Hepatocyte (in vitro differentiated cells): ENCODE results near the gene FAT1. TPM values are rescaled to one million over a fixed set of nuclear protein-coding genes. Genes with fewer than 3 reads are reported as not detected.

Source experiments
- DNase-seq: peaks from one replicate; pipeline ENCODE4 v3.0.0-alpha.2; 2016; ENCODE audit warnings: low spot score
- H2AFZ ChIP-seq: fragments of 200-600 bp; sonication (generic); 2 replicates; pipeline ENCODE4 v1.6.0; 2016; ENCODE audit warnings: antibody characterized with exemption, mild to moderate bottlenecking
- H3K27ac ChIP-seq: fragments of 200-600 bp; sonication (generic); 2 replicates; pipeline ENCODE4 v1.5.1; 2016; ENCODE audit warnings: mild to moderate bottlenecking
- H3K27me3 ChIP-seq: fragments of 200-600 bp; sonication (generic); 2 replicates; pipeline ENCODE4 v1.6.1; 2016
- H3K36me3 ChIP-seq: fragments of 200-600 bp; sonication (generic); replicated peaks from 2 replicates; pipeline ENCODE4 v1.5.1; 2016; ENCODE audit warnings: low read depth; ENCODE audit not compliant: insufficient read depth
- H3K4me1 ChIP-seq: fragments of 200-600 bp; sonication (generic); 2 replicates; pipeline ENCODE4 v1.5.1; 2016; ENCODE audit warnings: mild to moderate bottlenecking, moderate library complexity; ENCODE audit not compliant: insufficient read depth
- H3K4me2 ChIP-seq: fragments of 200-600 bp; sonication (generic); 2 replicates; pipeline ENCODE4 v1.6.0; 2016
- H3K4me3 ChIP-seq: fragments of 200-600 bp; sonication (generic); 2 replicates; pipeline ENCODE4 v1.5.1; 2016; ENCODE audit warnings: mild to moderate bottlenecking
- H3K79me2 ChIP-seq: fragments of 200-600 bp; sonication (generic); 2 replicates; pipeline ENCODE4 v1.6.0; 2017; ENCODE audit warnings: mild to moderate bottlenecking
- H3K9me2 ChIP-seq: fragments of 200-600 bp; sonication (generic); replicated peaks from 2 replicates; pipeline ENCODE4 v1.6.0; 2017; ENCODE audit warnings: mild to moderate bottlenecking; ENCODE audit not compliant: insufficient read depth
- H3K9me3 ChIP-seq: fragments of 200-600 bp; sonication (generic); 2 replicates; pipeline ENCODE4 v1.5.1; 2016; ENCODE audit warnings: low read depth, mild to moderate bottlenecking
- H4K20me1 ChIP-seq: fragments of 200-600 bp; sonication (generic); 2 replicates; pipeline ENCODE4 v1.6.0; 2016; ENCODE audit warnings: mild to moderate bottlenecking; ENCODE audit not compliant: insufficient read depth, poor library complexity, severe bottlenecking
- EZH2 ChIP-seq: fragments of 200-600 bp; sonication (generic); IDR thresholded peaks from 2 replicates; pipeline ENCODE4 v1.6.1; 2016; ENCODE audit warnings: antibody characterized with exemption, mild to moderate bottlenecking, borderline replicate concordance
- EZH2phosphoT487 ChIP-seq: fragments of 200-600 bp; sonication (generic); IDR thresholded peaks from one replicate; pipeline ENCODE4 v1.6.1; 2018; ENCODE audit warnings: antibody characterized with exemption, mild to moderate bottlenecking, low read depth, moderate library complexity; ENCODE audit not compliant: unreplicated experiment, severe bottlenecking
- WGBS: methylation state at CpG from one replicate; pipeline ENCODE4 v1.1.6; 2016; ENCODE audit warnings: low lambda C conversion rate; ENCODE audit errors: missing lambda C conversion rate; 5-methylcytosine and 5-hydroxymethylcytosine counted together
- polyA plus RNA-seq: library from polyadenylated mRNA; unstranded; fragments of >200 nt; fragmentation: Nextera tagmentation; extraction: Ambion mirVana; gene quantifications from 2 replicates; pipeline ENCODE4 v1.2.1, GENCODE V29; 2016
- total RNA-seq: library from RNA; depleted of rRNA; stranded (reverse); fragments of >200 nt; gene quantifications from 2 replicates; pipeline ENCODE4 v1.2.3, GENCODE V29; 2014
- TF ChIP-seq, protein P1 (sequence below): fragments of 200-600 bp; sonication (generic); IDR thresholded peaks from 2 replicates; pipeline ENCODE4 v1.5.1; 2016; ENCODE audit warnings: antibody characterized with exemption, mild to moderate bottlenecking; ENCODE audit not compliant: poor library complexity

FAT1 gene
- total and polyA plus RNA-seq, 2 experiments from 2014 or later, result 33.9 to 168 TPM

- Histone ChIP-seq H3K4me2 (no peak overlapping the region), H3K36me3 (no peaks in the 10 kb centered on the region), H3K4me3 (no peak overlapping the region), H3K9me2 (no peaks in the 10 kb centered on the region), H3K79me2 (no peaks in the 10 kb centered on the region), H3K4me1 (no peaks in the 10 kb centered on the region), H4K20me1 (no peaks in the 10 kb centered on the region), H2AFZ (no peak overlapping the region), H3K27me3 (no peaks in the 10 kb centered on the region), H3K9me3 (no peaks in the 10 kb centered on the region), H3K27ac (no peak overlapping the region)
- DNase-seq, result no peak
- TF ChIP-seq, protein P1, sequence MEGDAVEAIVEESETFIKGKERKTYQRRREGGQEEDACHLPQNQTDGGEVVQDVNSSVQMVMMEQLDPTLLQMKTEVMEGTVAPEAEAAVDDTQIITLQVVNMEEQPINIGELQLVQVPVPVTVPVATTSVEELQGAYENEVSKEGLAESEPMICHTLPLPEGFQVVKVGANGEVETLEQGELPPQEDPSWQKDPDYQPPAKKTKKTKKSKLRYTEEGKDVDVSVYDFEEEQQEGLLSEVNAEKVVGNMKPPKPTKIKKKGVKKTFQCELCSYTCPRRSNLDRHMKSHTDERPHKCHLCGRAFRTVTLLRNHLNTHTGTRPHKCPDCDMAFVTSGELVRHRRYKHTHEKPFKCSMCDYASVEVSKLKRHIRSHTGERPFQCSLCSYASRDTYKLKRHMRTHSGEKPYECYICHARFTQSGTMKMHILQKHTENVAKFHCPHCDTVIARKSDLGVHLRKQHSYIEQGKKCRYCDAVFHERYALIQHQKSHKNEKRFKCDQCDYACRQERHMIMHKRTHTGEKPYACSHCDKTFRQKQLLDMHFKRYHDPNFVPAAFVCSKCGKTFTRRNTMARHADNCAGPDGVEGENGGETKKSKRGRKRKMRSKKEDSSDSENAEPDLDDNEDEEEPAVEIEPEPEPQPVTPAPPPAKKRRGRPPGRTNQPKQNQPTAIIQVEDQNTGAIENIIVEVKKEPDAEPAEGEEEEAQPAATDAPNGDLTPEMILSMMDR, result no peak
- TF ChIP-seq EZH2 (no peak), EZH2phosphoT487 (no peak)
- 100% methylated on average over 2 of the region's 3 CpGs for WGBS
These were observed 118.3 kb downstream of the FAT1 start for GRCh38 chr4:186605261-186605865.

- Histone ChIP-seq H2AFZ (no peak overlapping the region), H3K27ac (no peak overlapping the region), H3K79me2 (no peaks in the 10 kb centered on the region), H3K27me3 (no peaks in the 10 kb centered on the region), H3K36me3 (no peaks in the 10 kb centered on the region), H3K4me2 (no peak overlapping the region), H3K4me1 (no peaks in the 10 kb centered on the region), H3K4me3 (no peak overlapping the region), H3K9me2 (no peaks in the 10 kb centered on the region), H4K20me1 (no peaks in the 10 kb centered on the region), H3K9me3 (no peaks in the 10 kb centered on the region)
- whole genome bisulfite sequencing, result 80% methylated on average over 7 of the region's 7 CpGs
- no peak for DNase-seq
- TF ChIP-seq, protein P1, result no peak
- no peak for TF ChIP-seq EZH2phosphoT487
These were observed 119.4 kb downstream of the FAT1 start for GRCh38 chr4:186604124-186604807.

DNA sequence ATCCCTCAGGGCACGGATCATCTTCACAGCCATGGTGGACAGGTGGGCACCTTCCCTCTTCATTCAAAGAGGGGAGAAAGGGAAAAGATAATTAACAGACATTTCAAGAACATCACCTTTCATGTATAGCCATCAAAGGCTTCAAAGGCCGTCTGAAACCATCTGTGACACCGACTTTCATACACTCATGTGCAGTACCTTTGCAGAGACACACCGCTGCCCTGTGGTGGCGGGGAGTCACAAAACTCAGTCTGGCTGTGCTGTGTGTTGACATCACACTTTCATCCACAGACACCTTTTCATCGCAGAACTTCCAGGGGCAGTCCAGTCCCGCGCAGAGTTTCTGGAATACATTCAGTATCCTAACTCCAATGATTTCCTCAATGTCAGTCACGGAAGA lies 120.7 kb downstream of the FAT1 start:
- no peak overlapping the region for H3K4me2 ChIP-seq
- no peaks in the 10 kb centered on the region for H3K36me3 ChIP-seq
- H3K79me2 ChIP-seq, result no peaks in the 10 kb centered on the region
- no peak for DNase-seq
- no peak overlapping the region for H2AFZ ChIP-seq
- no peaks in the 10 kb centered on the region for H3K27me3 ChIP-seq
- H3K4me1 ChIP-seq, result no peaks in the 10 kb centered on the region
- 98% methylated on average over 9 of the region's 9 CpGs for WGBS
- TF ChIP-seq, protein P1, result no peak
- TF ChIP-seq EZH2 (no peak), EZH2phosphoT487 (no peak)
- H4K20me1 ChIP-seq, result no peaks in the 10 kb centered on the region
- H3K9me2 ChIP-seq, result no peaks in the 10 kb centered on the region
- no peak overlapping the region for H3K4me3 ChIP-seq
- H3K9me3 ChIP-seq, result no peaks in the 10 kb centered on the region
- H3K27ac ChIP-seq, result no peak overlapping the region
